Muscle layer of duodenum (tissue), 2 donors: ENCODE measurements around the gene KCNB1.

Experiments used
- H3K27ac ChIP-seq: one replicate; pipeline ENCODE4 v1.7.0; 2013; ENCODE audit warnings: mild to moderate bottlenecking, low read length
- H3K27me3 ChIP-seq: one replicate; pipeline ENCODE4 v1.7.0; 2013; ENCODE audit warnings: low read depth, mild to moderate bottlenecking, control low read depth, low read length
- H3K36me3 ChIP-seq, 2 donors: one replicate each; pipeline ENCODE4 v1.7.0; 2013; ENCODE audit warnings: low read length in 2 of 2, control low read depth in 1 of 2, mild to moderate bottlenecking in 1 of 2; ENCODE audit not compliant: insufficient read depth in 2 of 2, control insufficient read depth in 1 of 2
- H3K4me1 ChIP-seq, 2 donors: one replicate each; pipeline ENCODE4 v1.7.0; 2013; ENCODE audit warnings: low read length in 2 of 2, mild to moderate bottlenecking in 2 of 2, control low read depth in 1 of 2, moderate library complexity in 1 of 2; ENCODE audit not compliant: insufficient read depth in 2 of 2, control insufficient read depth in 1 of 2
- H3K4me3 ChIP-seq, 2 donors: one replicate each; pipeline ENCODE4 v1.7.0; 2013; ENCODE audit warnings: low read length in 2 of 2, low read depth in 1 of 2, mild to moderate bottlenecking in 1 of 2
- H3K9me3 ChIP-seq, 2 donors: one replicate each; pipeline ENCODE4 v1.7.0; 2013; ENCODE audit warnings: low read length in 2 of 2, control low read depth in 1 of 2, mild to moderate bottlenecking in 1 of 2; ENCODE audit not compliant: control insufficient read depth in 1 of 2
- donor health status: healthy.

KCNB1 gene

DNA sequence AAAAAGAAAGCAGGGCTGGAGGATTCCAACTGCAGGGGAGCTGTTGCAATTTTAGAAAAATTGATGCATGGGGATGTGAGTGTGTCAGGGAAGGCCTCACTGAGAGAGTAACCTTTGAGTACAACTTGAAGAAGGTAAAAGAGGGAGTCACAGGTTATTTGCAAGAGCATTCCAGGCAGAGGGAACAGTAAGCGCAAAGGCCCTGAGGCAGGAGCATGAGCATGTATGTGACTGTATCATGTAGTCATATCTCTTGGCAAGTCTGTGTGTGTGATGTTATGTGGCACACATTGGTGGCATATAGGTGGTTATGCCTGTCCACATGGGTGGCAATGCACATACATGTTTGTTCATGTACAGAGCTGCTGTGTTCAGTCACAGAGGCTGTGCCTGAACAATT is 133.4 kb downstream of the KCNB1 start:
- Histone ChIP-seq H3K4me3 (no peak overlapping the region), H3K27me3 (no peaks in the 10 kb centered on the region), H3K4me1 (peaks cover 3 to 8% of the 10 kb centered on the region in 2 donors), H3K9me3 (no peaks in the 10 kb centered on the region), H3K36me3 (no peaks in the 10 kb centered on the region), H3K27ac (no peak overlapping the region)

DNA sequence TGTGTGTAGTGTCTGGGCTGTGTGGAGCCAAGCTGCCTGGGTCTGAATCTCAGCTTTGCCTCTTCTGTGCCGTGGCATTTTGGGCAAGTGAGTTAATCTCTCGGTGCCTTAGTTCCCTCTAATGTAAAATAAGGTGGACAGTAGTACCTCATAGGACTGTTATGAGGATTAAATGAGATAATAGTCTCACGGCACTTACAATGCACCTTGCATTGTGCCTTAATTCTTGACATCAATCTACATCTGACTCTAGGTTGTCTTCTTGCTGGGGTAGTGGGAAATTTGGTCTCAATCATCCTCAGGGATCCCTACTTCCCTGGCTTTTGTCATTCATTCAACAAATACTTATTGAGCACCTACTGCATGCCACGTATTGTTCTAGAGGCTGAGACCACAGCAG is 133.9 kb downstream of the KCNB1 start:
- H3K4me3 ChIP-seq = no peak overlapping the region
- no peak overlapping the region for H3K27ac ChIP-seq
- peaks cover 3 to 8% of the 10 kb centered on the region in 2 donors for H3K4me1 ChIP-seq
- no peaks in the 10 kb centered on the region for H3K9me3 ChIP-seq
- no peaks in the 10 kb centered on the region for H3K36me3 ChIP-seq
- no peaks in the 10 kb centered on the region for H3K27me3 ChIP-seq

DNA sequence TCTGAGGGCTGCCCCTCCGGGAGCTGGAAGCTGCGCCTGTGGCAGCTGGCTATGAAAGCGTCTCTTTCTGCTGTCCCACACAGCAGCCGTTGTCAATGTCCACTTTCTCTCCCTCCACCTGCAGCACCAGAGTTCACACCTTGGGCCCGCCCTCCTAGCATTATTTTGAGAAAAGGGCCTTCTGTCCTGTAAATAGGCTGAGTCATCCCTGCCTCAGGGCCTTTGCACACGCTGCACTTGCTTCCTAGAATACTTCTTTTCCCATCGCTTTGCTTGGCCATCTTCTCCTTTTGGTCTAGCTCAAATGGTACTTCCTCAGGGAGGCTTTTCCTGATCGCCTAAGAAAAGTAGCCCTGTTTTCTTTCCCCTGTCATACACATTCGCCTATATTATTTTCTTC is 135.3 kb downstream of the KCNB1 start:
- Histone ChIP-seq H3K36me3 (no peaks in the 10 kb centered on the region), H3K9me3 (no peaks in the 10 kb centered on the region), H3K4me3 (no peak overlapping the region), H3K27ac (no peak overlapping the region), H3K4me1 (peaks cover 3 to 8% of the 10 kb centered on the region in 2 donors), H3K27me3 (no peaks in the 10 kb centered on the region)

DNA sequence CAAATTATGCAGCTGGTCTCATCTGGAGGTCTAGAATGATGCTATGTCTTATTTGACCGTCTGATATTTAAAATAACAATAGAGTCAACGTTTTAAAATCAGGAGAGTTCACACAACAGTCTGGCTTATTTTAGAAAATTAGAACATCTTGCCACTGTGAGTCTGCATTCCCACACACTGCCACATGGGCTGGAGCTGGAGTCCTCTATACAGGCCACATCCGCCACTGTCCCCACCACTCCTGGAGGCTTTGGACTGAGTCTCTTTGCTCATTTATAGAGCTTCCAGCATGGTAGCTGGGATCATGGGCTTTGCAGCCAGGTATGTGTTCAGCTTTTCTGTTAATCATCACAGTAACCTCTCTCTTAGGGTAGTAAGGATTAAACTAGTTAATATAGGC is 135.8 kb downstream of the KCNB1 start:
- H3K36me3 ChIP-seq = no peaks in the 10 kb centered on the region
- no peaks in the 10 kb centered on the region for H3K27me3 ChIP-seq
- peaks cover 3 to 8% of the 10 kb centered on the region in 2 donors for H3K4me1 ChIP-seq
- H3K27ac ChIP-seq = no peak overlapping the region
- H3K9me3 ChIP-seq = no peaks in the 10 kb centered on the region
- H3K4me3 ChIP-seq = no peak overlapping the region

DNA sequence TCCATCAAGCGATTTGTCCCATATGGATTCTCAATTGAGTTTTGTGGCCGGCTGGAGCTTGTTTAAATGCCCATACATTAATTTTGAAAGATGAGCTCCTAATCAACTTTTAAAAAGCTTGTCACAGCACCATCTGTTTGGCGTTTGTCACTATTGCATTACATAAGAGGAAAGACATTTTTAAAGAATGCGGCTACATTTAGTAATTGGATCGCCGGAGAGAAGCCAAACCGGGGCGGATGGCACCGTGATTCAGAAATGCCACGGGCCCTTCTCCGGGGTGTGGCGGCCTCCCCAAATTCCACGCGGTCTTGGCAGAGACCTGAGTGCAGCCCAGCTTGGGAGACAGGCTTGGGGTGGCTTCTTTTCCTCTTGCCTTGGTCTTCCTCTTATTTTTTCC is 136.9 kb downstream of the KCNB1 start:
- peaks cover 3 to 9% of the 10 kb centered on the region in 2 donors for H3K4me1 ChIP-seq
- no peaks in the 10 kb centered on the region for H3K36me3 ChIP-seq
- H3K4me3 ChIP-seq = no peak overlapping the region
- H3K27ac ChIP-seq = no peak overlapping the region
- H3K9me3 ChIP-seq = no peaks in the 10 kb centered on the region
- H3K27me3 ChIP-seq = no peaks in the 10 kb centered on the region

DNA sequence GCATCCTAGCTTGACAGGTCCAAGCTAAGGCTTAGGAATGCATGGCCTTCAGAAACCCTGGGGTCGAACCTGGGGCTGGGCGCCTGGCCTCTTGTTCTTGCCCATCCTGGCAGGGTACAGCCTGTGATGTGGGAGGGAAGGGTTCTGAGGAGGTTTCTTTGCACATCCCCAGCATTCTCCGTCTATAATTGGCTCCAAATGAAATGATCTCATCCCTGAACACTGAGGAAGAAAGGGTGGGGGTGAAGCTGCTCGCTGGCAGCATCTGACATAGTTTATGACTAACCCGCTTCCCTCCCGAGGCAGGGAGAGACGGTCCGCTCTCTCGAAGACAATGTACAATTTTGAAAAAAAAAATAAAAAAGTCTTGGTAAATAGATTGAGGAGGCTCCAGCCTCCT is 137.5 kb downstream of the KCNB1 start:
- Histone ChIP-seq H3K27me3 (no peaks in the 10 kb centered on the region), H3K27ac (no peak overlapping the region), H3K9me3 (no peaks in the 10 kb centered on the region), H3K36me3 (no peaks in the 10 kb centered on the region), H3K4me3 (no peak overlapping the region), H3K4me1 (peaks cover 3 to 14% of the 10 kb centered on the region in 2 donors)

DNA sequence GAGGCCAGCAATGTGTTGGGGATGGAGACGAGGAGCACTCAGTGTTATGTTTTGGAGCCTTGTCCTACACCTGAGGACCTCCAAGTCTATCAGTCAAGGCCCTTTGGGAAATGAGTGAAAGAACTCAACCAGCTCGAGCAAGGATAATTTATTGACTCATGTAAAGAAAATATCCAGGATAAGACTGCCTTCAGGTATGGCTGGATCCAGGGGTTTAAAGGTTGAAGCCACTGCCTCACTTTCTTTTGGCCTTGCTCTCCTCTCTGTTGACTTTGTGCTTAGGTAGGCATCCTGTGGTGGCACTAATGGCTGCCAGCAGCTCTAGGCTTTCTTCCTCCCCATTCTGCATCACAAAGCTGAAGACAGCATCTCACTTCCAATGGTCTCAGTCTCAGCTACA is 138.3 kb downstream of the KCNB1 start:
- Histone ChIP-seq H3K4me1 (peaks cover 3 to 14% of the 10 kb centered on the region in 2 donors), H3K36me3 (no peaks in the 10 kb centered on the region), H3K4me3 (no peak overlapping the region), H3K9me3 (no peaks in the 10 kb centered on the region), H3K27ac (no peak overlapping the region), H3K27me3 (no peaks in the 10 kb centered on the region)

DNA sequence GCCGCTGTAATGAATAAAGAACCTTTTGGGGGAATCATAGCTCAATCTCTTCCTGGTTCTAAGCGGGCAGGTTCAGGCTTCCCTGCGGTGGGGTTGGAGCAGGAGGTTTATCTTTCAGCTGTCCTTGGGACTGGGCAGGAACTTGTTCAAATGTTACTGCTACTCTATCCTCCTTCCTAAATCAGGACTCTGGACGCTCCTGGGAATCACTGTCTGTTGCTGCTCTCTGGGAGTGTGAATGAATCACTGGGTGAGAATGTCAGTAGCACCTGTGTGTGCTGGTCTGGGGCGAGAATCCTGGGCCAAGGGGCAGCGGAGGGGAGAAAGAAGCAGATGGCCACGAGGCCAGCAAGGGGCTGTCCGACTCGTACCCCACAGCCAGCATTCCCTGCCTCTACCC is 139.2 kb downstream of the KCNB1 start:
- Histone ChIP-seq H3K4me1 (peaks cover 3 to 14% of the 10 kb centered on the region in 2 donors), H3K36me3 (no peaks in the 10 kb centered on the region), H3K27me3 (no peaks in the 10 kb centered on the region), H3K27ac (no peak overlapping the region), H3K4me3 (no peak overlapping the region), H3K9me3 (no peaks in the 10 kb centered on the region)

DNA sequence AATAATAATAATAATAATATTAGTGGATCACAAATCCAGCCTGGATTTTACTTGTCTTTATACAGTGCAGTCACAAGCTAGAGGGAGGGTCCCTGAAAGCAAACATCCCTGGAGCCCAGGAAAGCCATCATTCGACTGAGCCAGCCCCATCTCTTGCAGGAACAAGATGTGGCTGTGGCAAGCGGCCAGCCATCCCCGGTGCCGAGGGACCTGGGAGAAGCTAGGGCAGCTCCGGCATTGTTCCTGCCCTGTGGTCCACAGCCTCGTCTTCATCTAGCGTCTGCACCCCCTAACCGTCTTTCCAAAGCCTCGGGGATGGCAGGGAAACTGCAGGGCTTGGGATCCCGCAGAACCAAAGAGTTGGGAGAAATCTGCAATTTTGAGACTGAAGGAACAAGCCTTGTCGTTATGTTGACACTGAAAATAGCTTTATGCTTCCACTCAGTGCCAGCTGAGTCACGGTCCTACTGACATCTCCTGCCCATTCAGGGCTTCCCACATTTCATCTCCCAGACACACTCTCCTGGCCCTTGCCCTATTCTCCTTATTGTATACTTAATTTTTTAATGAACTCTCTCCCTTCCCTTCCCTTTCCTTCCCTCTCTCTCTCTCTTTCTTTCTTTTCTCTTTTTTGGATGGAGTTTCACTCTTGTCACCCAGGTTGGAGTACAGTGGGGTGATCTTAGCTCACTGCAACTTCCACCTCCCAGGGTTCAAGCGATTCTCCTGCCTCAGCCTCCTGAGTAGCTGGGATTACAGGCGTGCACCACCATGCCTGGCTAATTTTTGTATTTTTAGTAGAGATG is 142.1 kb downstream of the KCNB1 start:
- H3K4me3 ChIP-seq = no peak overlapping the region
- H3K27ac ChIP-seq = no peak overlapping the region

DNA sequence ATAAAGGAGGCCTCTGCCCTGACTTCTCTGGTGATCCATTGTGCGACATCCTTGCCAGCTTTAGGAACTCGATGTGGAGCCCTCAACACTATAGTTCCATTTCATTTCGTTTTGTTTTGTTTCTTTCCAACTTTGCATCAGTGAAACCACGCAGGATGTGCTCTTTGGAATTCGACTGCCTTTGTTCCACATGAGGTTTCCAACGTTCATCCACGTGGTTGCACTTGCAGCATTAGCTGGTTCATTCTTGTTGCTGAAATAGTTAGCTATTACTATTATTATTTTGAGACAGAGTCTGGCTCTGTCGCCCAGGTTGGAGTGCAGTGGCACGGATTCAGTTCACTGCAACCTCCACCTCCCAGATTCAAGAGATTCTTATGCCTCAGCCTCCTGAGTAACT is 143.3 kb downstream of the KCNB1 start:
- no peak overlapping the region for H3K4me3 ChIP-seq
- peaks cover 0 to 6% of the 10 kb centered on the region in 2 donors for H3K4me1 ChIP-seq
- no peaks in the 10 kb centered on the region for H3K36me3 ChIP-seq
- no peaks in the 10 kb centered on the region for H3K9me3 ChIP-seq
- H3K27ac ChIP-seq = no peak overlapping the region
- H3K27me3 ChIP-seq = no peaks in the 10 kb centered on the region

More for the DNA sequence above, 142.1 kb downstream of the KCNB1 start:
- Histone ChIP-seq H3K9me3 (no peaks in the 10 kb centered on the region), H3K36me3 (no peaks in the 10 kb centered on the region), H3K4me1 (peaks cover 3 to 14% of the 10 kb centered on the region in 2 donors), H3K27me3 (no peaks in the 10 kb centered on the region)

DNA sequence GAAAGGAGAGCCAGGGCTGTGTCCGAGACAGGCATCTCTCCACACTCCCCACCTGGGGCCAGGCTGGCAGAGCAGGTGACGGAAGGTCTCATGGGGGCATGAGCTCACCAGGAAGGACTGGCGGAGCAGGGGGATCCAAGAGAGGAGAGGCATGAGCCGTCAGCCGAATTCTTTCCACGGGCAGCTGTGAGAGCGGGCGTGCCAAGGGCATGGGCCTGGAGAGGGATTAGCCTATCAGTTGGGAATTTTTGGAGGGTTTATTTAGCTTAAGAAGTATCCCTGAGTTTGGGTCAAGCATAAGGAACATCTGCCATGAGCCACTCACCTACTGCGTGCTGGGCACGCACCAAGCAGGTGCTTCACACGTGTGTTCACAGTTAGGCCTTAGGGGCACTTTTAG is 144.4 kb downstream of the KCNB1 start:
- Histone ChIP-seq H3K27me3 (no peaks in the 10 kb centered on the region), H3K9me3 (no peaks in the 10 kb centered on the region), H3K36me3 (no peaks in the 10 kb centered on the region), H3K4me1 (peaks cover 0 to 6% of the 10 kb centered on the region in 2 donors), H3K27ac (no peak overlapping the region), H3K4me3 (no peak overlapping the region)

DNA sequence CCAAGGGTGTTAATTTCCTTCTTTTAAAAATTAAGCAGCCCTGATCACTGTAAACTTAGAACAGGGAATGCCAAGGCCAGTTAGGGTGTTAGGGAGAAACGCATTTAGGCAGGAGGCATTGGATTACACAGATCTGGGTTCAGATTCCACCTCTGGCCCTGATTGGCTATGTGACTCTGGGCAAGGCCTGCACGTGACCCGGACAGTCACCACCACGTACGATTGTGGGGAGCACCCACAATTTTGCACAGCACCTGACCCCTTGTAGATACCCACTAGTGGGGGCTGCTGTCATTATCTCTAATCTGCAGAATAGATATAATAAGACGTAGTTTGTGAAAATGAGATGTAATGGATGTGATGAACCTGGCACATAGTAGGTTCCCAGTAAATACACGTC is 145.1 kb downstream of the KCNB1 start:
- Histone ChIP-seq H3K4me3 (no peak overlapping the region), H3K9me3 (no peaks in the 10 kb centered on the region), H3K27ac (no peak overlapping the region), H3K4me1 (peaks cover 0 to 6% of the 10 kb centered on the region in 2 donors), H3K36me3 (no peaks in the 10 kb centered on the region), H3K27me3 (no peaks in the 10 kb centered on the region)
